Raji (cell line): Measurements from ENCODE around the gene PAPPA2.

Experiments used
- POLR2A ChIP-seq: IDR thresholded peaks from 2 replicates; pipeline ENCODE4 v1.6.1; 2011; ENCODE audit warnings: low read depth, low read length, control low read depth; ENCODE audit not compliant: insufficient read depth

The PAPPA2 gene

GRCh38 chr1:176736015-176736414 lies 273.0 kb downstream of the PAPPA2 start:
- TF ChIP-seq POLR2A: no peak

GRCh38 chr1:176741181-176741580 lies 278.2 kb downstream of the PAPPA2 start:
- TF ChIP-seq POLR2A: no peak

DNA sequence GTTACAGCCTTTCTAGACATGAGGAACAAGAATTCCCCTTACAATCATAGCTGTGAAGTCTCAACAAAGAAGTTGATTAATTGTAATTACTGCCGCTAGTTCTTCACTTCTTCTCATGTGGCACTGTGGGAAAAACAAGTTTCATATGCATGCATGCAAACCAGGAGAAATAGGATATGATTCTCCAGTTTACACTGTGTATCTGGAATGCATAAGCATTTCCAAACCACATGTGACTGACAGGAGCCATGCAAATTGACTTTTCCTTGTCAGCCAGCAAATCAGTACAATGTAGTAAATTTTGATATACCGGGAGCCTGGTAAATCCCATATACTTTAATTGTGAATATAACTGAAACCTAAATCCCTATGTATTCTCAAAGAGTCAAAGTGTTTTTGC lies 279.3 kb downstream of the PAPPA2 start:
- no peak for TF ChIP-seq POLR2A

- no peak for TF ChIP-seq POLR2A
These were observed 281.2 kb downstream of the PAPPA2 start for GRCh38 chr1:176744142-176744541.

DNA sequence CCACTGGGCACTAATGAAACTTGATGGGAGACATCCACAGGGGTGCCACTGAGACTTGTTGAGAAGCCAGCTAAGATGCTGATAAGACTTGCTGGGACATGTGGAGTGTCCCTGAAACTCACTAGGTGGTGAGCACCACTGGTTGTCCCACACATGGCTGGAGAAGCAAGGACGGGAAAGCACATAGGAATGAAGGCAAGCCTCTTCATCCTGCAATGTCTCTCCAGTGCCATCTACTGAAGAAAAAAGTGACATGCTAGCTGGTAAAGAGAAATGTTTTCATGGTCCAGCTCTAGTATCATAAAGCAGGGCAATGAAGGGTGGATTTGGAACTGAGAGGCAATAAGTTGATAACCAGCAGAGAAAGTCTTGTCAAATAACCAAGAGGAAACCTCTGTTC lies 283.0 kb downstream of the PAPPA2 start:
- no peak for TF ChIP-seq POLR2A

DNA sequence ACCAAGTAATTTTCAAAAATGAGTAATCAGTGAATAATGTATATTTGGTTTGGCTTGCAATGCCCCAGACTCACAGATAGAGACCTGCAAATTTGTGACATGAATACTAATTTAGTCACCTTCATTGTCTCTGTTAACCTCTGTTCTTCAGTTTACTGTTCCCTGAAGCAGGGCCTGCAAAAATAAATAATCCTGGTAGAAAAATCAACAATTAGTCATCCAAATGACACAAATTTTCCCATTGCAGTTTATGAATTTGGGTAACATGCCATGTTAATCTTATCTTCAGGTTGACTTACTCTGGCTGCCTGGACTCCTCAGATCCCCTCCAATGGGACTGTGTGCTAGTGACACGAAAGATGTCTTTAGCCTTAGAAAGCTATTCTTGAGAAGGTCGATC lies 289.5 kb downstream of the PAPPA2 start:
- no peak for TF ChIP-seq POLR2A

DNA sequence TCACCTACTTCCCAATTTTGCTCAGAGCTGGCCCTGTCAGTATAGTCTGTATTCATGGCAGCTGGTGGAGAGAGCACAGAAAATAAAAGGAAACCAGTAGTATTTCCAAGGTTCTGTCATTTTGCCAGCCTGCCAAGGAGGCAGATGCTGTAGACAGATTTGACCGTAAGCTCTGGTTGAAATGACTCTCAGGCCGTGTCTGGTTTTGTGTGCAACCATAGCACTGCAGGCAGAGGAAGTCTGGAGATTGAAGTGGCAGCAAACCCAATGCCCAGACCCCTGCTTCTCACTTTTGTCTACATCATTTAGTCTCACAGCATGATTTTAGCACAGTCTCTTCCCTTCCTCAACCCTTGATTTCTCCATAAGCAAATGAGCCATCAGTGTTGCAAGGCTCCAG lies 291.7 kb downstream of the PAPPA2 start:
- TF ChIP-seq POLR2A: no peak

- TF ChIP-seq POLR2A: no peak
These were observed 302.6 kb downstream of the PAPPA2 start for GRCh38 chr1:176765608-176766007.

DNA sequence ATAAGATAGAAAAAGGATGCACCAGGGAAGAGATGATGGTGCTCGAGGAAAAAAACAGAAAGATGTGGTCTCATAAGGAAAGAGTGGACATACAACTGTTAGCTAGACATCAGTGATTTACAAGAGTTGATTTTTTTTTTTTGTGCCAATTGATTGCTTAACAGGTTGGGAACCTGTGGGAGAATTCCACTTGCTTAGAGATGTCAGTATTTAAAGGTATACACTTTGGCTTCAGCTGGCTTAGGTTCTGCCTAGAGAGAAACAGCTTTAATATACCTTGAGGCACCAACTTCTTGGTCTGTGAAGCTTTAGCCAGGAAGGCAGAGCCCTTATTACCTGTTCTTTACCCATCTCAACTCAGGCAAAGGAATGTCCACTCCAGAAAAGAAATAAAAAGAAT lies 303.8 kb downstream of the PAPPA2 start:
- no peak for TF ChIP-seq POLR2A

DNA sequence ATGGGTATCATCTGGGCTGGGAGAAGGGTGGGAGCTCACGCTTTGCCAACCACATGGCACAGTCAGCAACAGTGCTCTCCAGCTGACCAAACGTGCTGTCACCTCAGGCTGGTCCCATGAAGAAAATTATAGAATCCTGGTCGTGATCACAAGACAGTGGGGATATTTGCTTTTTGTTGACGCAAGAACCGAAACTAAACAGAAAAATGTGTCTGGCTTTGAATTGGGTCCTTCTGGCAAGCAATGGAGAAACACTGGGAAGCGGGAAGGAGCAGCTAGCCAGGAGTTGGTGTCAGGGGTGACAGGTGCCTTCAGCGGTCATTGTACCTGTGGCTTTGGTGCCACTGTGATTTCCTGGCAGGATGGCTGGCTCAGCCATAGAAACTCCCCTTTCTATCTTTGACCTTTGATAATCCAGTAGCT lies 304.8 kb downstream of the PAPPA2 start:
- no peak for TF ChIP-seq POLR2A

- no peak for TF ChIP-seq POLR2A
These were observed 305.6 kb downstream of the PAPPA2 start for GRCh38 chr1:176768532-176768931.

- TF ChIP-seq POLR2A: no peak
These were observed 307.1 kb downstream of the PAPPA2 start for GRCh38 chr1:176770066-176770465.

DNA sequence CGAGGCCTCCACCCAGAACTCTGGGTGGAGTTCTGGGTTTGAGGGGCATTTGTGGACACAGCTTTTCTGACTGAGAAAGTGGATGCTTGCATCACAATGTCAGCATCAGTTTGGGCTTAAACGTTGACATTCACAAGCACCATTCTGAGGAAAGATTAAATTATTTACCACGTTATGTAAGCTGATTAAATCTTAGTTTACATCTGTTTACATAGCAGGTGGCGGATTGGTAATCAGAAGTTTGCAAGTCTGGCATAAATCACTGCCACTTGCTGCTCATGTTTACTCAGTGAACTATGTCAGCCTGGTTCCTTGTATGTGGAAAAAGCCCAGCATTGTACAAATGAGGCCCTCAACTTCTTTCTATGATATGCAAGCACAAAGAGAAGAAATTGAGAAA lies 310.1 kb downstream of the PAPPA2 start:
- TF ChIP-seq POLR2A: no peak

DNA sequence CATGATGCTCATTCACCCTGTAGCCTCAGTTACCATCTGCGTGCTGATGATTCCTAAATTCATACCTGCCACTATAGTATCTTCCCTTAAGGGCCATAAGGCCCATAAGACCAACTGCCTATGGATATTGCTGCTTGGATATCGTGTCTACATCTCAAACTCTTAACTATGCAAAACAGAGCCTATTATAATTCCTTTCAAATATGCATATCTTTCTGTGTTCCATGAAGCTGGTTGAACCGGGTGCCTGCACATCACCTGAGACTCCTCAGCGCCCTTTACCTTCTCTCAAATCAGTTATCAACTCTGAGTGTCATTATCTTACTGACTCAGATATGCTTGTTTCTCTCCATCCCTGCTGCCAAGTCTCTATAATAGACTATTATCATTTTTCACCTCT lies 311.2 kb downstream of the PAPPA2 start:
- no peak for TF ChIP-seq POLR2A

- TF ChIP-seq POLR2A: no peak
These were observed 312.4 kb downstream of the PAPPA2 start for GRCh38 chr1:176775378-176775777.

GRCh38 chr1:176775996-176776395 lies 313.0 kb downstream of the PAPPA2 start:
- TF ChIP-seq POLR2A: no peak

DNA sequence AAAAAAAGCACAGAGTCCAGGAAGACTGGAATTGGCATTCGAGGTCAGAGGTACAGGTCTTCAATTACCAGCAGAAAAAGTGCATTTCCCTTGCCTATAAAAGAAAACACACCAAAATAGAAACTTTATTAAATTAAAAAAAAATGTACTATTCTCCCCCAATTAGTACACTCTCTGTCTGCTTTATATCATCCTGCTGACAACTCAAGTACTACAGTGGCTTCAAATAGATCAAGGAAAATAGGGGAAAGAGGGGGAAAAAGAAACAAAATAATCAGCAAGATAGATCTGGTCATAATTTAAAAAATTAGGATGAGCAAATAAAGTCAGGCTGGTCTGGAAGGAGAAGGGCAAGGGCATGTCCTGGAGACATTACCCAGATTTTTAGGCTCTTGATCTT lies 315.1 kb downstream of the PAPPA2 start:
- TF ChIP-seq POLR2A: no peak

DNA sequence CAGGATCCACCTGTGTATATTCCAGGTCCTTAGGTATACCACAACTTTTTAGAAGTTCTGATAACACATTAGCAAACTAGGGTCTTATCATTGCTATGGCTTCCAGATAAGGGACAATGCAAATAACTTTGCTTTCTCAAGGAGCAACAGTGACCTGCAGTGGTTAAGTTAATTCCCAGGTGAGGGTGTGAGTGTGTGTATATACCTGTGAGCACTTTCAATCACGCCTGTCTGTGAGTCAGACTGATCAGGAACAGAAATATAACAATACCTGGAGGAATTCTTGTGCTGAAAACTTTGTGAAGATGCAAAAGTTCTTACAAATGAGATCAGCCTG lies 317.0 kb downstream of the PAPPA2 start:
- TF ChIP-seq POLR2A: no peak
